CD14-positive monocyte (primary cell): ENCODE data around the gene SLC35B4. TPM values are rescaled to one million over a fixed set of nuclear protein-coding genes. Genes with fewer than 3 reads are reported as not detected.

Source experiments
- DNase-seq, 3 donors: peaks; one replicate each; pipeline ENCODE4 v3.0.0-alpha.2; 2011 to 2022
- H2AFZ ChIP-seq: 2 replicates; pipeline ENCODE4 v1.6.0; 2012; ENCODE audit warnings: mild to moderate bottlenecking, low read depth, low read length, inconsistent platforms; ENCODE audit not compliant: insufficient read depth, poor library complexity, severe bottlenecking
- H3K27ac ChIP-seq, 2 donors: 1 replicate in 1 of 2; 2 replicates in 1 of 2; pipeline ENCODE4 v1.5.1; 2012 to 2013; ENCODE audit warnings: low read length in 2 of 2, control low read depth in 1 of 2, inconsistent platforms in 1 of 2, low read depth in 1 of 2, mild to moderate bottlenecking in 1 of 2
- H3K27me3 ChIP-seq, 2 donors: one replicate each; pipeline versions ENCODE4 v1.6.0 to v1.6.1; 2011 to 2013; ENCODE audit warnings: low read length in 2 of 2; ENCODE audit not compliant: control insufficient read depth in 2 of 2, insufficient read depth in 2 of 2
- H3K36me3 ChIP-seq, 2 donors: replicated peaks in 1 of 2; 1 replicate in 1 of 2; 2 replicates in 1 of 2; pipeline versions ENCODE4 v1.5.1 to v1.6.1; 2012 to 2013; ENCODE audit warnings: low read length in 2 of 2, control low read depth in 1 of 2, inconsistent platforms in 1 of 2, mild to moderate bottlenecking in 1 of 2; ENCODE audit not compliant: insufficient read depth in 2 of 2, control insufficient read depth in 1 of 2
- H3K4me1 ChIP-seq, 2 donors: 1 replicate in 1 of 2; 2 replicates in 1 of 2; pipeline versions ENCODE4 v1.5.1 to v1.6.1; 2012 to 2013; ENCODE audit warnings: low read length in 2 of 2, control low read depth in 1 of 2, inconsistent platforms in 1 of 2, mild to moderate bottlenecking in 1 of 2, moderate library complexity in 1 of 2; ENCODE audit not compliant: insufficient read depth in 2 of 2, control insufficient read depth in 1 of 2
- H3K4me2 ChIP-seq: replicated peaks from 2 replicates; pipeline ENCODE3; 2012; ENCODE audit warnings: low read length, moderate library complexity, mild to moderate bottlenecking; ENCODE audit not compliant: poor library complexity, severe bottlenecking; ENCODE audit errors: extremely low read depth
- H3K4me3 ChIP-seq, 3 experiments: fragments of 200-600 bp in 1 of 3; sonication (generic) in 1 of 3; replicated peaks in 1 of 3; 1 replicate in 2 of 3; 2 replicates in 1 of 3; pipeline ENCODE4 v1.5.1; 2011 to 2013; ENCODE audit warnings: low read length in 3 of 3, mild to moderate bottlenecking in 3 of 3, control low read depth in 2 of 3, low read depth in 2 of 3, inconsistent platforms in 1 of 3, moderate library complexity in 1 of 3
- H3K79me2 ChIP-seq: 2 replicates; pipeline ENCODE4 v1.6.0; 2012; ENCODE audit warnings: mild to moderate bottlenecking, control low read depth, inconsistent platforms, low read length, moderate library complexity; ENCODE audit not compliant: insufficient read depth
- H3K9ac ChIP-seq: 2 replicates; pipeline ENCODE4 v1.6.0; 2017; ENCODE audit warnings: low read length, mild to moderate bottlenecking; ENCODE audit not compliant: insufficient read depth, poor library complexity, severe bottlenecking
- H3K9me3 ChIP-seq, 2 donors: replicated peaks in 1 of 2; 1 replicate in 1 of 2; 2 replicates in 1 of 2; pipeline versions ENCODE4 v1.5.1 to v1.6.1; 2012 to 2013; ENCODE audit warnings: low read length in 2 of 2, control low read depth in 1 of 2; ENCODE audit not compliant: control insufficient read depth in 1 of 2, insufficient read depth in 1 of 2
- H4K20me1 ChIP-seq: 2 replicates; pipeline ENCODE4 v1.6.0; 2012; ENCODE audit warnings: mild to moderate bottlenecking, low read length, control low read depth, moderate library complexity; ENCODE audit not compliant: insufficient read depth
- H3K27ac Mint-ChIP-seq, 7 donors: one replicate each; pipeline ENCODE4 v1.8.0; 2020; ENCODE audit warnings: mild to moderate bottlenecking in 7 of 7, mixed read lengths in 7 of 7, moderate library complexity in 6 of 7, inconsistent platforms in 2 of 7
- H3K27me3 Mint-ChIP-seq, 3 donors: one replicate each; pipeline ENCODE4 v1.8.0; 2021 to 2022; ENCODE audit warnings: low read depth in 3 of 3, mild to moderate bottlenecking in 3 of 3, mixed read lengths in 3 of 3, moderate library complexity in 3 of 3, inconsistent platforms in 1 of 3
- H3K36me3 Mint-ChIP-seq, 2 donors: one replicate each; pipeline ENCODE4 v1.8.0; 2020; ENCODE audit warnings: mixed read lengths in 2 of 2, inconsistent platforms in 1 of 2, mild to moderate bottlenecking in 1 of 2
- H3K4me1 Mint-ChIP-seq: one replicate; pipeline ENCODE4 v1.8.0; 2020; ENCODE audit warnings: mild to moderate bottlenecking, mixed read lengths
- H3K4me3 Mint-ChIP-seq, 2 donors: one replicate each; pipeline ENCODE4 v1.8.0; 2020; ENCODE audit warnings: mild to moderate bottlenecking in 2 of 2, mixed read lengths in 2 of 2, moderate library complexity in 1 of 2
- H3K9me3 Mint-ChIP-seq, 7 donors: one replicate each; pipeline ENCODE4 v1.8.0; 2020 to 2022; ENCODE audit warnings: mixed read lengths in 7 of 7, mild to moderate bottlenecking in 6 of 7, moderate library complexity in 6 of 7, inconsistent platforms in 2 of 7
- CTCF ChIP-seq: fragments of 200-600 bp; IDR thresholded peaks from one replicate; pipeline ENCODE4 v1.8.0; 2022; ENCODE audit warnings: antibody characterized with exemption, mild to moderate bottlenecking
- WGBS: methylation state at CpG from one replicate; pipeline ENCODE4 v1.1.5; 2013; ENCODE audit warnings: missing lambda C conversion rate; ENCODE audit not compliant: insufficient coverage; 5-methylcytosine and 5-hydroxymethylcytosine counted together
- intact Hi-C, 2 donors: fragments of 100-400 bp; cut with micrococcal nuclease; formaldehyde crosslinking; loops; one replicate each; pipeline versions ENCODE4 v1.15.0 to v1.15.1; 2023
- polyA minus RNA-seq: library from RNA; depleted of rRNA, polyadenylated mRNA; stranded (reverse); fragments of >200 nt; gene quantifications from 2 replicates; pipeline ENCODE4 v1.2.3, GENCODE V29; 2012
- polyA plus RNA-seq, 3 donors: library from polyadenylated mRNA; depleted of rRNA in 1 of 3; unstranded in 2 of 3; stranded (reverse) in 1 of 3; fragments of 300-500 nt in 2 of 3; fragments of >200 nt in 1 of 3; fragmentation: Illumina TruSeq in 2 of 3; gene quantifications; 1 replicate in 2 of 3; 2 replicates in 1 of 3; pipeline ENCODE4 v1.2.3, GENCODE V29; 2012 to 2021
- total RNA-seq, 12 experiments: library from RNA in 1 of 12; stranded (reverse) in 1 of 12; fragments of 120-200 nt in 1 of 12; gene quantifications; one replicate each; pipeline ENCODE4 v1.2.4 and lab custom pipeline; 2013 to 2026; ENCODE audit warnings: mixed read lengths in 6 of 12, inconsistent platforms in 1 of 12

Gene SLC35B4
- 6.1 TPM for total RNA-seq (2013)
- polyA plus RNA-seq (10 to 100 TPM in 2 of 3 donors, 1 to 10 TPM in 1; 9.4 to 21.1 (median 12.7) TPM), polyA minus RNA-seq (1.6 and 4.8 TPM in 2 replicates), total RNA-seq (lab: John Stamatoyannopoulos, UW) (1.7 to 14.5 (median 9.4) reads per million in 11 experiments)

- Histone ChIP-seq H3K27ac (peak within 1 kb of the TSS; percentile 51 to 79), H3K9ac (peak within 1 kb of the TSS; percentile 81), H3K27me3 (no peaks in the 10 kb centered on the region), H2AFZ (peak within 1 kb of the TSS; percentile 99), H3K4me3 (peak within 1 kb of the TSS; percentile 94 to 99 (median 97)), H4K20me1 (no peaks in the 10 kb centered on the region), H3K79me2 (no peaks in the 10 kb centered on the region), H3K36me3 (no peaks in the 10 kb centered on the region), H3K9me3 (no peaks in the 10 kb centered on the region), H3K4me1 (peaks cover 13 to 16% of the 10 kb centered on the region in 2 donors), H3K4me2 (peak within 1 kb of the TSS; percentile 95)
- Mint-ChIP-seq H3K4me3 (peak within 1 kb of the TSS; percentile 94), H3K36me3 (peaks cover 4 to 7% of the 10 kb centered on the region in 2 donors), H3K27me3 (peaks cover 5 to 8% (median 7%) of the 10 kb centered on the region in 3 donors), H3K9me3 (no peaks in the 10 kb centered on the region), H3K4me1 (peaks cover 18% of the 10 kb centered on the region), H3K27ac (peak within 1 kb of the TSS in 6 of 7 donors; percentile 73 to 94 (median 90))
- intact Hi-C loops = loop anchor here (5.0 to 10.0 kb wide), 3 partner anchors 184 to 1232 kb away; partner anchors contain the start of genes EXOC4 (in 2 of the 2) and CHCHD3 (in 1 of the 2)
- DNase-seq = peak; percentile 87 to 89 (median 89)
- TF ChIP-seq CTCF = no peak
- WGBS = under 1% methylated on average over 66 of the region's 69 CpGs
These were observed at the start of gene SLC35B4 for GRCh38 chr7:134316539-134317344. Gene SLC35B4, minus strand, starts transcription at chr7:134316930. Its CDS starts 179 bp downstream, at chr7:134316751.

GRCh38 chr7:134366481-134366880 lies 49.8 kb upstream of the SLC35B4 start:
- no peak for DNase-seq
- intact Hi-C loops = no loop called here

More at GRCh38 chr7:134366481-134366880, 49.8 kb upstream of the SLC35B4 start:
- Mint-ChIP-seq H3K9me3 (peaks cover 0 to 2% (median 0%) of the 10 kb centered on the region in 7 donors), H3K4me1 (peaks cover 6% of the 10 kb centered on the region), H3K36me3 (no peaks in the 10 kb centered on the region), H3K27me3 (peaks cover 3 to 7% (median 4%) of the 10 kb centered on the region in 3 donors), H3K27ac (no peak overlapping the region), H3K4me3 (no peak overlapping the region)
- Histone ChIP-seq H3K27me3 (no peaks in the 10 kb centered on the region), H3K4me2 (no peak overlapping the region), H3K79me2 (no peaks in the 10 kb centered on the region), H3K27ac (no peak overlapping the region), H3K9ac (no peak overlapping the region), H3K4me3 (no peak overlapping the region), H4K20me1 (no peaks in the 10 kb centered on the region), H2AFZ (no peak overlapping the region), H3K36me3 (no peaks in the 10 kb centered on the region), H3K4me1 (no peaks in the 10 kb centered on the region), H3K9me3 (no peaks in the 10 kb centered on the region)
- no peak for TF ChIP-seq CTCF
- no CpG with 5 or more reads among the region's 1 CpG for WGBS
